Right atrium auricular region (tissue), 2 donors: ENCODE results near the gene ADAMTS4. TPM values are rescaled to one million over a fixed set of nuclear protein-coding genes. Genes with fewer than 3 reads are reported as not detected.

ENCODE experiments used
- DNase-seq: peaks from one replicate; pipeline ENCODE4 v3.0.0-alpha.2; 2019; ENCODE audit warnings: low spot score
- H3K27ac ChIP-seq, 2 donors: fragments of 200-600 bp; sonication (generic); 1 replicate in 1 of 2; 2 replicates in 1 of 2; pipeline ENCODE4 v1.5.1; 2016 to 2019
- H3K27me3 ChIP-seq, 2 donors: fragments of 200-600 bp; sonication (generic); one replicate each; pipeline versions ENCODE4 v1.5.1 to v1.6.0; 2017 to 2019
- H3K36me3 ChIP-seq: fragments of 200-600 bp; sonication (generic); one replicate; pipeline ENCODE4 v1.5.1; 2016
- H3K4me1 ChIP-seq, 2 donors: fragments of 200-600 bp; sonication (generic); one replicate each; pipeline versions ENCODE4 v1.5.1 to v1.6.0; 2017 to 2019
- H3K4me3 ChIP-seq, 2 donors: fragments of 200-600 bp; sonication (generic); 1 replicate in 1 of 2; 2 replicates in 1 of 2; pipeline ENCODE4 v1.5.1; 2017 to 2019; ENCODE audit warnings: mild to moderate bottlenecking in 1 of 2, moderate library complexity in 1 of 2
- H3K9me3 ChIP-seq, 2 donors: fragments of 200-600 bp; sonication (generic); one replicate each; pipeline ENCODE4 v1.5.1; 2019
- total RNA-seq, 2 donors: library from RNA; depleted of rRNA; stranded (reverse); fragments of >200 nt; gene quantifications; one replicate each; pipeline ENCODE4 v1.1.0, GENCODE V29; 2016
- TF ChIP-seq, protein P1 (sequence below), 2 donors: fragments of 200-600 bp; sonication (generic); IDR thresholded peaks; one replicate each; pipeline ENCODE4 v1.5.1; 2019; ENCODE audit warnings: antibody characterized with exemption in 2 of 2

ADAMTS4 gene
- total RNA-seq, 2 donors from 2014 or later: 12.6 to 19.5 TPM

GRCh38 chr1:161223805-161224694, 25.2 kb upstream of the ADAMTS4 start:
- TF ChIP-seq, protein P1, sequence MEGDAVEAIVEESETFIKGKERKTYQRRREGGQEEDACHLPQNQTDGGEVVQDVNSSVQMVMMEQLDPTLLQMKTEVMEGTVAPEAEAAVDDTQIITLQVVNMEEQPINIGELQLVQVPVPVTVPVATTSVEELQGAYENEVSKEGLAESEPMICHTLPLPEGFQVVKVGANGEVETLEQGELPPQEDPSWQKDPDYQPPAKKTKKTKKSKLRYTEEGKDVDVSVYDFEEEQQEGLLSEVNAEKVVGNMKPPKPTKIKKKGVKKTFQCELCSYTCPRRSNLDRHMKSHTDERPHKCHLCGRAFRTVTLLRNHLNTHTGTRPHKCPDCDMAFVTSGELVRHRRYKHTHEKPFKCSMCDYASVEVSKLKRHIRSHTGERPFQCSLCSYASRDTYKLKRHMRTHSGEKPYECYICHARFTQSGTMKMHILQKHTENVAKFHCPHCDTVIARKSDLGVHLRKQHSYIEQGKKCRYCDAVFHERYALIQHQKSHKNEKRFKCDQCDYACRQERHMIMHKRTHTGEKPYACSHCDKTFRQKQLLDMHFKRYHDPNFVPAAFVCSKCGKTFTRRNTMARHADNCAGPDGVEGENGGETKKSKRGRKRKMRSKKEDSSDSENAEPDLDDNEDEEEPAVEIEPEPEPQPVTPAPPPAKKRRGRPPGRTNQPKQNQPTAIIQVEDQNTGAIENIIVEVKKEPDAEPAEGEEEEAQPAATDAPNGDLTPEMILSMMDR (IDR thresholded peaks at IDR 0.05): no peak
- DNase-seq: no peak
- Histone ChIP-seq H3K9me3 (no peaks in the 10 kb centered on the region), H3K27me3 (no peaks in the 10 kb centered on the region), H3K27ac (no peak overlapping the region), H3K36me3 (peaks cover 11% of the 10 kb centered on the region), H3K4me1 (peaks cover 0 to 27% of the 10 kb centered on the region in 2 donors), H3K4me3 (no peak overlapping the region)

- TF ChIP-seq, protein P1 (IDR thresholded peaks at IDR 0.05): no peak
- H3K27me3 ChIP-seq: no peaks in the 10 kb centered on the region
- H3K27ac ChIP-seq: no peak overlapping the region
- H3K4me3 ChIP-seq: no peak overlapping the region
- H3K36me3 ChIP-seq: no peaks in the 10 kb centered on the region
- H3K4me1 ChIP-seq: peaks cover 0 to 20% of the 10 kb centered on the region in 2 donors
- DNase-seq: no peak
- no peaks in the 10 kb centered on the region for H3K9me3 ChIP-seq
Observed at GRCh38 chr1:161222175-161223019, 23.5 kb upstream of the ADAMTS4 start.

DNA sequence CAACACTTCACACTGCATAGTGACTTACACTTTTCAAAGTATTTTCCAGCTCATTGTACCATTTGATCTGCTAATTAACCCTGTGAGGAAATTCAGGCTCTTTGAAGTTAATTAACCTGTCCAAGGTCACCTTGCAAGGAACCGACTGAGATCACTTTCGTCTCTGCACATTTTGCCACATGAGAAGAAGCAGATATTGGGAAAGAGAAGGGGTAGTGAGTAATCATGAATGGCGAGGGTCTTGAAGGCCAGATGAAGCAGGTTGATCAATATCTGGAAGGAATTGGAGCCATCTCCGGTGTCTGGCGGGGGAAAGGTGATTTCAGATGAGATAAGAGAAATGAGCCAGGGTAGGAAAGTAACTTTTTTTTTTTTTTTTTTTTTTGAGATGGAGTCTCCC, 21.1 kb upstream of the ADAMTS4 start:
- TF ChIP-seq, protein P1 (IDR thresholded peaks at IDR 0.05): no peak
- H3K9me3 ChIP-seq: no peaks in the 10 kb centered on the region
- H3K27me3 ChIP-seq: no peaks in the 10 kb centered on the region
- H3K27ac ChIP-seq: no peak overlapping the region
- H3K4me3 ChIP-seq: no peak overlapping the region
- H3K4me1 ChIP-seq: peaks cover 0 to 8% of the 10 kb centered on the region in 2 donors
- H3K36me3 ChIP-seq: peaks cover 5% of the 10 kb centered on the region
- DNase-seq: no peak

DNA sequence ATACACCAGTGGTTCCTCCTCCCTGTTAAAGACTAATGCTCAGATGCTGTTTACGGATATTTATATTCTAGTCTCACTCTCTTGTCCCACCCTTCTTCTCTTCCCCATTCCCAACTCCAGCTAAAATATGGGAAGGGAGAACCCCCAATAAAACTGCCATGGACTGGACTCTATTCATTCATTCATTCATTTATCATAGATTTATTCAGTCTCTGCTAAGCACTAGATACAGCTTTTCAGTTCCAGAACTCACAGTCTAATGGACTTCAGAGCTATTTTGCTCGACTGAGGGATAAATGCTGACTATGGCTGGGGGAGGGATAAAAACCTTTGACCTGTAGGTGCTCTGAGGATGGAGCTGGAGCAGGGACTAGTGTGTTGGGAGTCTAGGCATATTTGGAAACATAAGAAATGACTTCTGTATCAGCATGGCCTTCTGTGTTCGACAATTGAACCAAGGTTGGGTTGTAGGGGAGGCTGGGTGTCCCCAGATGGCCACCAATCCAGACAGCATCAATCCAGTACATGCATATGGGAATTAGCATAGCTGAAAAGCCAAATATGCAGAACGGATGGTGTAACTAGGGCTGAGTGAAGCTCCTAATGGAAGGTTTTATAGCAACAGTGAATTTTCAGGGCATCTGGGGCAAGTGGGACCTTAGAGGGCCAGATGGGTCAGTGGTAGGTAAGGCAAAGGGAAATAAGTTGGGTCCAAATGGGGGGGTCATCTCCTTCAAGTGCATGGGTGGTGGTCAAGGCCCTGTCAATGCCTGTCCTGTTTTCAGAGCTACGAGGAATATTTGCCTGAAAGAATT, 20.4 kb upstream of the ADAMTS4 start:
- Histone ChIP-seq H3K9me3 (no peaks in the 10 kb centered on the region), H3K27me3 (no peaks in the 10 kb centered on the region), H3K4me1 (peaks cover 0 to 7% of the 10 kb centered on the region in 2 donors), H3K27ac (no peak overlapping the region), H3K36me3 (peaks cover 12% of the 10 kb centered on the region), H3K4me3 (no peak overlapping the region)
- DNase-seq: no peak
- TF ChIP-seq, protein P1 (IDR thresholded peaks at IDR 0.05): no peak

- peak overlapping the region in 1 of 2 donors; percentile 83 for H3K27ac ChIP-seq
- peaks cover 0 to 7% of the 10 kb centered on the region in 2 donors for H3K4me1 ChIP-seq
- TF ChIP-seq, protein P1 (IDR thresholded peaks at IDR 0.05): no peak
- H3K4me3 ChIP-seq: no peak overlapping the region
- H3K27me3 ChIP-seq: no peaks in the 10 kb centered on the region
- H3K36me3 ChIP-seq: peaks cover 20% of the 10 kb centered on the region
- H3K9me3 ChIP-seq: no peaks in the 10 kb centered on the region
- DNase-seq: no peak
Observed at GRCh38 chr1:161218301-161219077, 19.6 kb upstream of the ADAMTS4 start.
